Activated naive CD8-positive, alpha-beta T cell treated with anti-CD3 and anti-CD28 coated beads, Interleukin-2, amount 10 ng/mL, durations not matched to agents 7 days and 5 days (primary cell): ENCODE results near the gene B4GALT4. TPM values are rescaled to one million over a fixed set of nuclear protein-coding genes. Genes with fewer than 3 reads are reported as not detected.
"Not testable (repeated sequence)": the region's sequence is repeated elsewhere in the genome, so short reads cannot be mapped to it uniquely, and the experiment has no call there.

Experiments used
- ATAC-seq: fragments of 150-1000 bp; cut with Tn5 transposase; one replicate; pipeline ENCODE4 v1.10.0; 2021; ENCODE audit warnings: low read depth, moderate library complexity
- POLR2A ChIA-PET: fragments of 350-600 bp; sonication (Branson Sonifier 250); formaldehyde crosslinking; loops from one replicate; lab custom pipeline; 2021; ENCODE audit warnings: antibody characterized with exemption; lab: Charles Lee
- DNase-seq: peaks from one replicate; pipeline ENCODE4 v3.0.0; 2021
- H3K27ac Mint-ChIP-seq: one replicate; pipeline ENCODE4 v1.8.0; 2022; ENCODE audit warnings: mild to moderate bottlenecking, mixed read lengths
- H3K27me3 Mint-ChIP-seq: one replicate; pipeline ENCODE4 v1.8.0; 2022; ENCODE audit warnings: mild to moderate bottlenecking, moderate library complexity, mixed read lengths
- H3K36me3 Mint-ChIP-seq: one replicate; pipeline ENCODE4 v1.8.0; 2021; ENCODE audit warnings: mild to moderate bottlenecking, mixed read lengths
- H3K4me1 Mint-ChIP-seq: one replicate; pipeline ENCODE4 v1.8.0; 2021; ENCODE audit warnings: mixed read lengths
- H3K4me3 Mint-ChIP-seq: one replicate; pipeline ENCODE4 v1.8.0; 2022; ENCODE audit warnings: mild to moderate bottlenecking, moderate library complexity, mixed read lengths
- H3K9me3 Mint-ChIP-seq: one replicate; pipeline ENCODE4 v1.8.0; 2021; ENCODE audit warnings: mixed read lengths
- total RNA-seq, 2 experiments: library from RNA; stranded (reverse); gene quantifications; one replicate each; pipeline ENCODE4 v1.2.3, GENCODE V29; 2021

B4GALT4 gene
- total RNA-seq, 2 experiments from 2014 or later, result 13.8 to 16.3 TPM

DNA sequence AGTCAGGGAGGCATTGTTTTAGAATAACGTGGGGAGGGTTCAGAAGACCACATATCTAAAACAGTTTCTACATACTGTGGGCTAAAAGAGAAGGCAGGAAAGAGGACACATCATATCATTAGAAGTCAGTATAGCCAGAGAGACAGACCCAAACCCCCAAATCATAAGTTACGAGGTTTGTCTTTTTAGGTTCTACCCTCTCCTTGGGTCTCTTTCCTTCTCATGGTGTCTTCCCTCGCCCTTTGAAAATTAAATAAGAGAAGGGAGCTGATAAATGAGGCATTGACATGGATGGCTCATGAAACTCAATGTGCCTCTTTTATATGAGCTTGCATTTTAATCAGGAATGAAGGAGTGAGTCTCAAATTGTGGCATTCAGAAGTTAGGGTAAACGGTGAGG, 63.9 kb downstream of the B4GALT4 start:
- Mint-ChIP-seq H3K27ac (no peak overlapping the region), H3K27me3 (peaks cover 43% of the 10 kb centered on the region), H3K4me1 (no peaks in the 10 kb centered on the region), H3K4me3 (no peak overlapping the region), H3K9me3 (no peaks in the 10 kb centered on the region), H3K36me3 (no peaks in the 10 kb centered on the region)
- DNase-seq (no peak), ATAC-seq (no peak)
- POLR2A ChIA-PET, result no interaction called here

- Mint-ChIP-seq H3K27me3 (peaks cover 44% of the 10 kb centered on the region), H3K4me3 (no peak overlapping the region), H3K27ac (no peak overlapping the region), H3K9me3 (no peaks in the 10 kb centered on the region), H3K36me3 (no peaks in the 10 kb centered on the region), H3K4me1 (no peaks in the 10 kb centered on the region)
- ATAC-seq (no peak), DNase-seq (no peak)
- POLR2A ChIA-PET, result no interaction called here
These were observed 64.6 kb downstream of the B4GALT4 start for GRCh38 chr3:119175872-119176756.

GRCh38 chr3:119173325-119173724, 67.4 kb downstream of the B4GALT4 start, which contains the start of gene UPK1B:
Gene UPK1B, plus strand, starts transcription at chr3:119173598. Its CDS starts 13,144 bp downstream, at chr3:119186742.
- no peak within 1 kb of the TSS for H3K27ac Mint-ChIP-seq
- H3K36me3 Mint-ChIP-seq, result no peaks in the 10 kb centered on the region
- no peak within 1 kb of the TSS for H3K4me3 Mint-ChIP-seq
- peaks cover 40% of the 10 kb centered on the region for H3K27me3 Mint-ChIP-seq
- ATAC-seq (no peak), DNase-seq (no peak)
- POLR2A ChIA-PET, result no interaction called here
- no peaks in the 10 kb centered on the region for H3K4me1 Mint-ChIP-seq
- H3K9me3 Mint-ChIP-seq, result no peaks in the 10 kb centered on the region

DNA sequence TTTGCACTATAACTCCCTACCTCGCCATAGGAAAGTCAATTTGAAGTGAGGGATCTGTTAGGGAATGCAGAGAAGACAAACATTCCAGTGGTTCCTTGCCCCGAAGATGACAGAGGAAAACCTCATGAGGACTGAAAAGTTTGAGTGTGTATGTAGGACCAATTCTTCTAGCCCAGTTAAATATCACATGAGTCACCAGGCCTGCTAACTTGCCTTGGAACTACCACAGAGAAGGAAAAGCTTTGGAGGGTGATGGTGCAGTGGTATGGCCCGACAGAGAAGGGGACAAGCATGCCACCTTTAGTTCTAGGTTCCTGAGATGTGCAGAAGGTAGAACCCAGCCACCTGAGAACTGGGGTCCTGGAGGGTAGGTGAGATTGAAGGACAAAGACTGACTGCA, 69.9 kb downstream of the B4GALT4 start:
- DNase-seq, result no peak
- H3K27ac Mint-ChIP-seq, result no peak overlapping the region
- no peak for ATAC-seq
- POLR2A ChIA-PET, result no interaction called here
- no peaks in the 10 kb centered on the region for H3K9me3 Mint-ChIP-seq
- no peaks in the 10 kb centered on the region for H3K36me3 Mint-ChIP-seq
- H3K27me3 Mint-ChIP-seq, result peaks cover 26% of the 10 kb centered on the region
- H3K4me3 Mint-ChIP-seq, result no peak overlapping the region
- H3K4me1 Mint-ChIP-seq, result no peaks in the 10 kb centered on the region

DNA sequence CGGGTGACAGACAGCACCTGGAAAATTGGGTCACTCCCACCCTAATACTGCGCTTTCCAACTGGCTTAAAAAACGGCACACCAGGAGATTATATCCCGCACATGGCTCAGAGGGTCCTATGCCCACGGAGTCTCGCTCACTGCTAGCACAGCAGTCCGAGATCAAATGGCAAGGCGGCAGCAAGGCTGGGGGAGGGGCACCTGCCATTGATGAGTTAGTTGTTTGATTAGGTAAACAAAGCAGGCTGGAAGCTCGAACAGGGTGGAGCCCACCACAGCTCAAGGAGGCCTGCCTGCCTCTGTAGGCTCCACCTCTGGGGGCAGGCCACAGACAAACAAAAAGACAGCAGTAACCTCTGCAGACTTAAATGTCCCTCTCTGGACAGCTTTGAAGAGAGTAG, 75.9 kb downstream of the B4GALT4 start:
- H3K9me3 Mint-ChIP-seq, H3K27ac Mint-ChIP-seq, POLR2A ChIA-PET, H3K4me3 Mint-ChIP-seq, ATAC-seq, DNase-seq, H3K36me3 Mint-ChIP-seq, H3K4me1 Mint-ChIP-seq: not testable (repeated sequence)
- H3K27me3 Mint-ChIP-seq, result peaks cover 12% of the 10 kb centered on the region

Other genes starting within 250 kb of the B4GALT4 start
- 1 to 10 TPM; 1.9 to 2.4 TPM for gene IGSF11, start 206.0 kb downstream of the B4GALT4 start, total RNA-seq
- gene TEX55, start 94.7 kb downstream of the B4GALT4 start, total RNA-seq, result not detected
- gene UPK1B, start 67.3 kb downstream of the B4GALT4 start, total RNA-seq, result not detected
- 1 to 10 TPM; 1.6 to 1.7 TPM for gene ARHGAP31, start 53.5 kb upstream of the B4GALT4 start, total RNA-seq
- 10 to 100 TPM; 29.8 to 35.0 TPM for gene TMEM39A, start 222.7 kb upstream of the B4GALT4 start, total RNA-seq
- gene POGLUT1, start 228.1 kb upstream of the B4GALT4 start, total RNA-seq, result 10 to 100 TPM; 25.1 to 27.0 TPM